ENCODE data around the gene SBK2.
"Not testable (repeated sequence)": the region's sequence is repeated elsewhere in the genome, so short reads cannot be mapped to it uniquely, and the experiment has no call there.

The SBK2 gene

GRCh38 chr19:55536951-55537740, at the start of gene SBK2:
SBK2 (minus strand) TSS chr19:55537133; CDS start chr19:55536294, 839 bp downstream.
- DNase-seq = no peak

GRCh38 chr19:55585658-55586339, 48.9 kb upstream of the SBK2 start:
- peak in 12 of 14 donors; percentile 17 to 71 (median 47) for DNase-seq

- DNase-seq = no peak
Measured at GRCh38 chr19:55584871-55585270, 47.9 kb upstream of the SBK2 start.

- DNase-seq = not testable (repeated sequence)
Measured at GRCh38 chr19:55583897-55584296, 47.0 kb upstream of the SBK2 start.

GRCh38 chr19:55582284-55582683, 45.4 kb upstream of the SBK2 start:
- not testable (repeated sequence) for DNase-seq

- no peak for DNase-seq
Measured at GRCh38 chr19:55581823-55582223, 44.9 kb upstream of the SBK2 start.

GRCh38 chr19:55581145-55581822, 44.4 kb upstream of the SBK2 start:
- no peak for DNase-seq

- DNase-seq = peak; percentile 41 to 92 (median 83)
Measured at GRCh38 chr19:55580628-55581144, 43.8 kb upstream of the SBK2 start, which contains the start of gene ZNF579. ZNF579 (minus strand) TSS chr19:55580848; CDS start chr19:55579639, 1,209 bp downstream.

- peak in 8 of 14 donors; percentile 2 to 69 (median 40) for DNase-seq
Measured at GRCh38 chr19:55579766-55580621, 43.1 kb upstream of the SBK2 start.

- no peak for DNase-seq
Measured at GRCh38 chr19:55578761-55579747, 42.1 kb upstream of the SBK2 start.

- no peak for DNase-seq
Measured at GRCh38 chr19:55578031-55578760, 41.3 kb upstream of the SBK2 start.

GRCh38 chr19:55576746-55577145, 39.8 kb upstream of the SBK2 start:
- no peak for DNase-seq

- DNase-seq = not testable (repeated sequence)
Measured at GRCh38 chr19:55573929-55574328, 37.0 kb upstream of the SBK2 start.

- DNase-seq = not testable (repeated sequence)
Measured at GRCh38 chr19:55569477-55569876, 32.5 kb upstream of the SBK2 start.

- DNase-seq = no peak
Measured at GRCh38 chr19:55567708-55568328, 30.9 kb upstream of the SBK2 start.

- DNase-seq = no peak
Measured at GRCh38 chr19:55566823-55567222, 29.9 kb upstream of the SBK2 start.

- DNase-seq = peak in 3 of 14 donors; percentile 6 to 93 (median 10)
Measured at GRCh38 chr19:55563261-55563690, 26.3 kb upstream of the SBK2 start.

- peak in 1 of 14 donors; percentile 61 for DNase-seq
Measured at GRCh38 chr19:55559684-55560083, 22.8 kb upstream of the SBK2 start.

- DNase-seq = peak in 1 of 14 donors; percentile 59
Measured at GRCh38 chr19:55554741-55555152, 17.8 kb upstream of the SBK2 start.
